Measurements from ENCODE around the gene MACROD2. TPM values are rescaled to one million over a fixed set of nuclear protein-coding genes. Genes with fewer than 3 reads are reported as not detected.
"Not testable (repeated sequence)": the region's sequence is repeated elsewhere in the genome, so short reads cannot be mapped to it uniquely, and the experiment has no call there.

The MACROD2 gene
- total RNA-seq, 1 donor from 2014 or later, result 0.46 TPM

DNA sequence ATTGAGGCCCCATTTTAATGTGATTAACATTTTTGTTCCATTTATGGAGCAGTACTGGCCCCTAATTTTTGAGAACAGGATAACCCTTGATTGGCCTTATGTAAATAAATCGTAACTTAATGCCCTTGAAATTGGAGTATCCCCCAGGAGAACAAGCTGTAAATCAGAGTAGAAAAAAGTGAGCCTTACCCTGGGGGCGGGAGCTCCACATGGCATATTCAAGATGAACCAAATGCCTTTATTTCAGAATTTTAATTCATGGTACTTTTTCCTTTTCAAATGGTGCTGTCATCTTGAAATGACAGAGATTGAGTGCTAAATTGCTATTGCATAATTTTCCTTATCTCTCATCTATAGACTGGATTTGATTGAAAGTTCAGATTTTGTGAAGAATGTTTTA is 1151.6 kb downstream of the MACROD2 start:
- DNase-seq (ENCODE audit: low read depth, low spot score), result no peak

- DNase-seq (ENCODE audit: low read depth, low spot score), result no peak
Observed at GRCh38 chr20:15154070-15154469, 1158.8 kb downstream of the MACROD2 start.

- DNase-seq (ENCODE audit: low read depth, low spot score), result no peak
Observed at GRCh38 chr20:15155848-15156401, 1160.6 kb downstream of the MACROD2 start.

- no peak for DNase-seq (ENCODE audit: low read depth, low spot score)
Observed at GRCh38 chr20:15158533-15158932, 1163.2 kb downstream of the MACROD2 start.

- DNase-seq (ENCODE audit: low read depth, low spot score), result no peak
Observed at GRCh38 chr20:15162079-15162647, 1166.8 kb downstream of the MACROD2 start.

- no peak for DNase-seq (ENCODE audit: low read depth, low spot score)
Observed at GRCh38 chr20:15163632-15164031, 1168.3 kb downstream of the MACROD2 start.

DNA sequence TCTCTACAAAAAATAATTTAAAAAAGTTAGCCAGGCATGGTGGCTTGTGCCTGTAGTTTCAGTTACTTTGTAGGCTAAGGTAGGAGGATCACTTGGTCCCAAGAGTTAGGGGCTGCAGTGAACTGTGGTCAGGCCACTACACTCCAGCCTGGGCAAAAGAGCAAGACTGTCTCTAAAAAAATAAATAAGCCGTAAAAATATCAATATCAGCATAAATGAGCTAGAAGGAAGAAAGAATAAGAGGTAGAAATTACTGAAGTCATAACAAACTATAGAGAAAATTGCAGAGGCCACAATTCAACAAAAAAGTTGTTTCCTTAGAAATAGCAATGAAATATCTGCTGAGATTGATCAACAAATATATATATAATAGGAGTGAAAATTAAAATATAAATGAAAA is 1169.4 kb downstream of the MACROD2 start:
- no peak for DNase-seq (ENCODE audit: low read depth, low spot score)

- DNase-seq (ENCODE audit: low read depth, low spot score), result no peak
Observed at GRCh38 chr20:15166744-15167143, 1171.4 kb downstream of the MACROD2 start.

DNA sequence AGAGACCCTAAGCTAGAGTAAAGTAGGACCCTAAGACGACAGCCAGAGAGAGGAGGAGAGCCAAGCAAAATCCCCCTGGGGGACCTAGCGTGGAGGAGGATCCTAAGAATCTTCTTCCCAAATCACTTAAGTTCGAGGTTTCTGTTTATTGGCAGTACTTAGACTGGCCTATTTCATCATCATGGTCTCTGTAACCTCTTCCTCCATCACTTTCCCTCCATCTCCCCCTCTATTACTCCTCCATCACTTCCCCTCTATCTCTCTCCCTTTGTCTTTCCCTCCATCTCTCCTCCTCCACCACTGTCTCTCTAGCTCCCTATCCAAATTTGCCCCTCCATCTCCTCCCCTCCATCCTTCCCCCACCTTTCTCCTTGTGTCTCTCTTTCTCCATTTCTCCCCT is 1175.7 kb downstream of the MACROD2 start:
- DNase-seq (ENCODE audit: low read depth, low spot score), result no peak

DNA sequence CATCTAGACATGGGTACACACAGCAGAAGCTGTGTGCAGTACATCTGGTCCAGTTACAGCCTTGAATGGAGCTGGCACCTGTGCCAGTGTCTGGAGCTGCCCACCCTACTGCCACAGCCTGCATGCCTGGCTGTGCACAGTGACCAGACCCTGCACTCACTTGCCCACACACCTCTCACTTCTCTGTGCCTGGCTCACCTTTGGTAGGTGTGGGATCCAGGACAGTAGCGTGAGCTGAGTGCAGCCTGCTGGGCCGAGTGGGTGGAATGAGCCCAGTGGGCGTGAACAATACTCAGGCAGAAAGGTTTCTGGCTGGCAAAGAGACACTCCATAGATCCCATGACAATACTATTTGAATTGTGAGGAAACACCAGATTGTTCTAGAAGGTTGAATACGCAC is 1181.6 kb downstream of the MACROD2 start:
- DNase-seq (ENCODE audit: low read depth, low spot score), result no peak

- DNase-seq (ENCODE audit: low read depth, low spot score), result no peak
Observed at GRCh38 chr20:15178581-15178980, 1183.3 kb downstream of the MACROD2 start.

DNA sequence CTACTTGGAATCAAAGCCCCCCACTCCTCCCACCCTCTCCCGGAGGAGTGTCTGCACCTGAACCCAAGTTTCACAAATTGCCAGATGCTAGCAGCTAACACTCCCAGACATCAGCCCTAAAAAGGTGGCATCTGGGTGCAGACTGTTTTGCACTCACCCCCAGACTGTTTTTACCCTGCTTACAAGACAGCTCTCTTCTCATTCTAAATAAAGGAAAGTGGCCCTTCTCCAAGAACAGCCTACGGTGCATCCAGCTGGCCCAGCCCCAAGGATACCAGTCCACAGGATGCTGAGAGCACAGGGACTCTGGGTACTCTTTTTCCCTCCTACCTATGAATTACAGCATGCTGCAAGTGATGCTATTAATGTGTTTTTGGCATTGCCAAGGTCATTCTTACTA is 1184.1 kb downstream of the MACROD2 start:
- no peak for DNase-seq (ENCODE audit: low read depth, low spot score)

GRCh38 chr20:15179781-15180180 is 1184.5 kb downstream of the MACROD2 start:
- no peak for DNase-seq (ENCODE audit: low read depth, low spot score)

DNA sequence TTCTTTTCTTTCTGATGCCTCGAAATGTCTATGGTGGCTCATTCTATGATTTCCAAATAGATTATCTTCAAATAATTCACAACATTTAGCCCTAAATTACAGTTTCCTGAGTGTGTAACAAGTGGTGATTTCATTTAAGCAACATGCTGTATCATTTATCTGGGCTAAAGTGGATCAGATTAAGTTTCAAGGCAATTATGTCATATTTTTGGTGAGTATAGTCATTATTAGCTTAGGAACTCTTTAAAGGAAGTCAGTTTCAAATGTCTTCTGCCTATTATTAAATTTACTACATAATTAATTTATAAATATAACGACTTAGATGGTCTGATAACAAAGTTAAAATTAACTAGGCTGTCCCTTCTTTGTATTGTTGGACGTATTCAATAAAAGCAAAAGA is 1190.0 kb downstream of the MACROD2 start:
- no peak for DNase-seq (ENCODE audit: low read depth, low spot score)

- no peak for DNase-seq (ENCODE audit: low read depth, low spot score)
Observed at GRCh38 chr20:15185913-15186312, 1190.6 kb downstream of the MACROD2 start.

- DNase-seq (ENCODE audit: low read depth, low spot score), result no peak
Observed at GRCh38 chr20:15187612-15188011, 1192.3 kb downstream of the MACROD2 start.

DNA sequence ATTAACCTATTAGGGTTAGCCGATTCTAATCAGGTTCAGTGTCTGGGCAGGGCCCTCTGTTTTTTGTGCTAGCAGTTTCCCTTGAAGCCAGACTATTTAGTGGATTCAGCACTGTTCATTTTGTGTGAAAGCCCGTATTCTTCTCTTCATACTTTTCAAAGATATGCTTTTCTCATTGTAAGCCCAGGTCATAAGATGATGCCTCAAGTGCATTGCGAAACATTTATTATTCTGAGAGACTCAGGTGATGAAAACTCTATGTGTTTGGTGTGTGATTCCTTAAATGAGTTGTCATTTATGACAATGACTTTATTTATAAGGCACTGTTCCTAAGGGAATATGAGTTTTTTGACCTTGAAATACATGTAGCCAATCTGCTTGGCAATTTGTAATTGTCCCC is 1193.1 kb downstream of the MACROD2 start:
- no peak for DNase-seq (ENCODE audit: low read depth, low spot score)

GRCh38 chr20:15191082-15191723 is 1195.9 kb downstream of the MACROD2 start:
- no peak for DNase-seq (ENCODE audit: low read depth, low spot score)

DNA sequence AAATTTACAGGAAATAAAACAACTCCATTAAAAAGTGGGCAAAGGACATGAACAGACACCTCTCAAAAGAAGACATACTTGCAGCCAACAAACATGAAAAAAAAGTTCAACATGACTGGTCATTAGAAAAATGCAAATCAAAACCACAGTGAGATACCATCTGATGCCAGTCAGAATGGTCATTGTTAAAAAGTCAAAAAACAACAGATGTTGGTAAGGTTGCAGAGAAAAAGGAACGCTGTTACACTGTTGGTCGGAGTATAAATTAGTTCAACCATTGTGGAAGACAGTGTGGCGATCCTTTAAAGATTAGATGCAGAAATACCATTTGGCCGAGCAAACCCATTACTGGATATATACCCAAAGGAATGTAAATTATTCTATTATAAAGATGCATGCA is 1200.1 kb downstream of the MACROD2 start:
- no peak for DNase-seq (ENCODE audit: low read depth, low spot score)

DNA sequence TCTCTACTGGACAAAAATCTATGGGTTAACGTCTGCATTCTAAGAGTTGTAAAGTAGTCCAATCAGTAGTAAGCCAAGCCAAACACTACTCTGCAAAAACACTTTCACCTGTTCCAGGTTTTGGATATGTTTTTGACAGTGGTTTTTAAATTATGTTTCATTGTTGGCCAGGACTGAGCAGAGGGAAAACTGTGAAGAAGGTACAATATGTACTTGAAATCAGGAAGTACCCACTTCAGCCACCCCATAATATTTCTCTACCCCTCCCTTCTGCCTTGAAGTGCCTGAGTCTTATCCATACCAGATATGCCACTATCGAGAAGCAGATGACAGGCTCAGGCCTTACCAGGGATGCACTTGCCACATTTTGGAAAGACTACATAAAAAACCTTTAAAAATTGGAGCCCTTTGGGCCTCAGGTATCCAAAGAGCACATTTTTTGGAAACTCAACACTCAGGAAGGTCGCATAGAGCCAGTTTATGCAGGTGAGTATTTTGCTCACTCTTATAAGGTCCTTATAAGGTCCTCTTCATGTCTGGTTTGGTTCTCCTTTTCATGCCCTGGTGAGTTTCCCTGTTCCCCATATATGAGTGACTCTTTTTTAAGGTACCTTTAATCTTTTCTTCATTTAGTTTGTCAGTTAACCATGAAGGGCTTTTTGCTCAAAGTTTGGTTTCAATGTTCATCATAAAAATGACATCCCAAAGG is 1201.4 kb downstream of the MACROD2 start:
- no peak for DNase-seq (ENCODE audit: low read depth, low spot score)

DNA sequence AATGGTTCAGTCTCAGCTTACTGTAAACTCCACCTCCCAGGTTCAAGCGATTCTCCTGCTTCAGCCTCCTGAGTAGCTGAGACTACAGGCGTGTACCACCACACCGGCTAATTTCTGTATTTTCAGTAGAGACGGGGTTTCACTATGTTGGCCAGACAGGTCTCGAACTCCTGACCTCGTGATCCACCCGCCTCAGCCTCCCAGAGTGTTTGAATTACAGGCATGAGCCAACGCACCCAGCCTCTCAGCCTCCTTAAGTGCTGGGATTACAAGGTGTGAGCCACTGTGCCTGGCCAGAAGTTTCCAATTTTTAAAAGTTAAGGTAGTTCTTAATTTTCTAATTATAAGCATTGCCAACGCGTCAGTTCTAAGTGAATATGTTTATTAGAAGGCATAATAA is 1202.7 kb downstream of the MACROD2 start:
- DNase-seq (ENCODE audit: low read depth, low spot score), result not testable (repeated sequence)

GRCh38 chr20:15199698-15200097 is 1204.4 kb downstream of the MACROD2 start:
- no peak for DNase-seq (ENCODE audit: low read depth, low spot score)

GRCh38 chr20:15200147-15200565 is 1204.8 kb downstream of the MACROD2 start:
- DNase-seq (ENCODE audit: low read depth, low spot score), result no peak
